ENCODE measurements around the gene PPP1R18. TPM values are rescaled to one million over a fixed set of nuclear protein-coding genes. Genes with fewer than 3 reads are reported as not detected.

PPP1R18 gene
- total RNA-seq, 4 donors from 2014 or later = 15.4 to 114 (median 18.2) TPM

- peaks cover 0 to 27% of the 10 kb centered on the region in 2 donors for H3K4me1 ChIP-seq
- peak overlapping the region; percentile 98 to 99 for H3K27ac ChIP-seq
- no peak for TF ChIP-seq POLR2A (IDR thresholded peaks at IDR 0.05)
- no peaks in the 10 kb centered on the region for H3K36me3 ChIP-seq
- H3K9me3 ChIP-seq = no peaks in the 10 kb centered on the region
- peak overlapping the region; percentile 79 to 99 for H3K4me3 ChIP-seq
- intact Hi-C loops (cut with DNase I; ENCODE audit: low total_unique reads) = no loop called here
- no peaks in the 10 kb centered on the region for H3K27me3 ChIP-seq
- no peak for DNase-seq
These were observed 2.5 kb downstream of the PPP1R18 start for GRCh38 chr6:30683980-30684338.

GRCh38 chr6:30683183-30683979 is 3.1 kb downstream of the PPP1R18 start:
- Histone ChIP-seq H3K4me3 (peak overlapping the region; percentile 79 to 99), H3K4me1 (peaks cover 0 to 27% of the 10 kb centered on the region in 2 donors), H3K27ac (peak overlapping the region; percentile 98 to 99), H3K27me3 (no peaks in the 10 kb centered on the region), H3K36me3 (no peaks in the 10 kb centered on the region), H3K9me3 (no peaks in the 10 kb centered on the region)
- no peak for TF ChIP-seq POLR2A (IDR thresholded peaks at IDR 0.05)
- peak in 1 of 2 donors; percentile 43 for DNase-seq
- intact Hi-C loops (cut with DNase I; ENCODE audit: low total_unique reads) = no loop called here

GRCh38 chr6:30682143-30683117 is 4.0 kb downstream of the PPP1R18 start:
- TF ChIP-seq, protein P1, sequence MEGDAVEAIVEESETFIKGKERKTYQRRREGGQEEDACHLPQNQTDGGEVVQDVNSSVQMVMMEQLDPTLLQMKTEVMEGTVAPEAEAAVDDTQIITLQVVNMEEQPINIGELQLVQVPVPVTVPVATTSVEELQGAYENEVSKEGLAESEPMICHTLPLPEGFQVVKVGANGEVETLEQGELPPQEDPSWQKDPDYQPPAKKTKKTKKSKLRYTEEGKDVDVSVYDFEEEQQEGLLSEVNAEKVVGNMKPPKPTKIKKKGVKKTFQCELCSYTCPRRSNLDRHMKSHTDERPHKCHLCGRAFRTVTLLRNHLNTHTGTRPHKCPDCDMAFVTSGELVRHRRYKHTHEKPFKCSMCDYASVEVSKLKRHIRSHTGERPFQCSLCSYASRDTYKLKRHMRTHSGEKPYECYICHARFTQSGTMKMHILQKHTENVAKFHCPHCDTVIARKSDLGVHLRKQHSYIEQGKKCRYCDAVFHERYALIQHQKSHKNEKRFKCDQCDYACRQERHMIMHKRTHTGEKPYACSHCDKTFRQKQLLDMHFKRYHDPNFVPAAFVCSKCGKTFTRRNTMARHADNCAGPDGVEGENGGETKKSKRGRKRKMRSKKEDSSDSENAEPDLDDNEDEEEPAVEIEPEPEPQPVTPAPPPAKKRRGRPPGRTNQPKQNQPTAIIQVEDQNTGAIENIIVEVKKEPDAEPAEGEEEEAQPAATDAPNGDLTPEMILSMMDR (IDR thresholded peaks at IDR 0.05) = no peak
- peak; percentile 65 to 66 for TF ChIP-seq POLR2A (IDR thresholded peaks at IDR 0.05)
- intact Hi-C loops (cut with DNase I; ENCODE audit: low total_unique reads) = no loop called here
- Histone ChIP-seq H3K4me3 (peak overlapping the region; percentile 79 to 99), H3K9me3 (no peaks in the 10 kb centered on the region), H3K27ac (peak overlapping the region; percentile 98 to 99), H3K27me3 (no peaks in the 10 kb centered on the region), H3K36me3 (no peaks in the 10 kb centered on the region), H3K4me1 (peaks cover 0 to 27% of the 10 kb centered on the region in 2 donors)
- DNase-seq = peak; percentile 79 to 94

GRCh38 chr6:30681766-30682142 is 4.7 kb downstream of the PPP1R18 start:
- TF ChIP-seq POLR2A (IDR thresholded peaks at IDR 0.05) = no peak
- TF ChIP-seq, protein P1 (IDR thresholded peaks at IDR 0.05) = no peak
- Histone ChIP-seq H3K9me3 (no peaks in the 10 kb centered on the region), H3K4me1 (peaks cover 0 to 27% of the 10 kb centered on the region in 2 donors), H3K27ac (peak overlapping the region; percentile 98 to 99), H3K36me3 (no peaks in the 10 kb centered on the region), H3K4me3 (peak overlapping the region; percentile 79 to 99), H3K27me3 (no peaks in the 10 kb centered on the region)
- no peak for DNase-seq
- intact Hi-C loops (cut with DNase I; ENCODE audit: low total_unique reads) = no loop called here

DNA sequence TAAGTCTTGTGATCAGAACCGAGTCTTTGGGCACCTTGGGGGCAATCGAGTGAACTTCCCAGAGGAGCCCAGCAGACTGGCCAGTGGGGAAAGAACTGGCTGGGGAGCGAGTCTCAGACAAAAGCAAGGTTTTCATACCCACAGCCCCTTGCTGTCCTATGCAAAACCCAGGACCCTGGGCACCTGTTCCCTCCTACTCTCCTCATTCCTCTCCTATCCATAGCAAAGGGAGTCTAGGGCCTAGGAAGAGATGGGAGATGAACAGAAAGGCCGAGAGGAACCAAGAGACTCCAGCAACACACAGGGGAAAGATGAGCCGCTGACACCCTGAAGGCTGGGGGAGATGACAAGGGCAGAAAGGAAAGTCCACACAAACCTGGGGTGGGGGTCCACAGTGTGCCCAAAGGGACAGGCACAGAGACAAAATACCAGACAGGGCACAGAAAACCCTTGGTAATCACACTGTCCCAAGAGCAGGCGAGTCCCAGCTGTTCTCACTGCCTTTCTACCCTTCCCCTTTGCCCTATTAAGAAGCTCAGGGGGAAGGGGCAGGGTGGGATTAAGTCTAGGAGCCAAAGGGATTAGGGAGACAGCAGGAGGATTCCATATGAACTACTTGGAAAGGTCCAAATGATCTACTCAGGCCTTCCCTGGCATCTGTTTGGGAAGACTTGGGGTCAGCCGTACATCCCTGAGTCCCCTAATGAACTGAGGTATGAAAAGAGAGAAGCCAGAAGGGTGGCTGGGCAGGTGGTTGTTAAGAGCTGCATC is 6.5 kb downstream of the PPP1R18 start:
- H3K36me3 ChIP-seq = no peaks in the 10 kb centered on the region
- TF ChIP-seq, protein P1 (IDR thresholded peaks at IDR 0.05) = no peak
- no peak for TF ChIP-seq POLR2A (IDR thresholded peaks at IDR 0.05)
- H3K9me3 ChIP-seq = no peaks in the 10 kb centered on the region
- peaks cover 0 to 27% of the 10 kb centered on the region in 2 donors for H3K4me1 ChIP-seq
- H3K27ac ChIP-seq = peak overlapping the region; percentile 98 to 99
- DNase-seq = no peak
- H3K4me3 ChIP-seq = no peak overlapping the region
- H3K27me3 ChIP-seq = no peaks in the 10 kb centered on the region
- intact Hi-C loops (cut with DNase I; ENCODE audit: low total_unique reads) = loop anchor here (2.0 to 10.0 kb wide), 2 partner anchors 43 to 205 kb away; partner anchors contain the start of gene DDR1

Data from uterus (tissue), 4 donors.